ENCODE results near the gene GPR142.

DNA sequence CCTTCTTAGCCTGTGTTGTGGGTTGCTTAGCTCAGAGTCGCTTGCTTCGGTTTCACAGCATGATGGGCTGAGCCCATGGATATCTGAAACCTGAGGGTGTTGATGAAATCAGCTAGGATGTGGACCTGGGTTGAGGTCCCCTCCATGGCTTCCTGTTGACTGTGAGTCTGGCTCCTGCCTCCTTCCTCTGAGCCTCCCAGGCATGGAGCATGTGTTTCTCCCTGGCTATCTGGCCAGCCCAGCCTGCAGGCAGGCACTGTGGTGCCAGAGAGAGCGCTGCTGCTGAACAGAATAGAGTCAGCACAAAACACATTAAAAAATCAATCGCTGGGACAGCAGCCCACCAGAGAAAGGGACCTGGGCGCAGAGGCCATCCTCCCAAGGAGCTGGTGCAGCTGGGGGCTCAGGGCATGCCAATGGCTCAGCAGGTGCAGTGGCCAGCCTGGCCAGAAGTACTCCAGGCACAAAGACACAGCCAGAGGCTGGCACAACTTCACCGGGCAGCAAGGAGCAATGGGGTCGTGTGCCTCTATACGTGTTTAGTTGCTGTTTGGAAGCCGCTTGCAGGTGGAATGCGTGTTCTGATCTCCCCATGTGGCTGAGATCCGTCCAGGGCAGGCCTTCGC, 36.3 kb downstream of the GPR142 start:
- TF ChIP-seq POLR2AphosphoS5 (IDR thresholded peaks at IDR 0.05; ENCODE audit: borderline replicate concordance, low read depth, low read length), result no peak
- TF ChIP-seq EZH2 (IDR thresholded peaks at IDR 0.05), result no peak

All from SK-N-MC (cell line).